ENCODE results near the gene VN1R5. TPM values are rescaled to one million over a fixed set of nuclear protein-coding genes. Genes with fewer than 3 reads are reported as not detected.

The VN1R5 gene
- total RNA-seq, 1 experiment from 2014 or later = not detected

DNA sequence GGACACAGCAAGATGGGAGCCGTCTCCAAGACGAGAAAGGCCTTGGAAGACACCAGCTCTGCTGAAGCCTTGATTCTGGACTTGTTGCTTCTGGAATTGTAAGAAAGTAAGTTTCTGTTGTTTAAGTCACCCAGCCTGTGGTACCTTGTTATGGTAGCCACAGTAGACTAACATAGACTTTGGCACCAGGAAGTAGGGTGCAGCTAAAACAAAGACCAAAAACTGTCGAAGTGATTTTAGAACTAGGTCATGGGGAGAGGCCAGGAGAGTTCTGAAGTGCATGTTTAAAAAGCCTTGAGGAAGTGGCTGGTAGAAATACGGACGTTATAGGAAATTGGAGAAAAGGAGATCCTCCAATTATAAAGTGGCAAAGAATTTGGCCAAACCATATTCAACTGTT, 47.3 kb downstream of the VN1R5 start:
- ATAC-seq (no peak), DNase-seq (ENCODE audit: low spot score) (no peak)
- no peak overlapping the region for H3K27ac Mint-ChIP-seq
- ChIA-PET CTCF (no interaction called here), POLR2A (no interaction called here)
- H3K36me3 Mint-ChIP-seq = peaks cover 86% of the 10 kb centered on the region
- H3K4me1 Mint-ChIP-seq = peaks cover 20% of the 10 kb centered on the region
- H3K27me3 Mint-ChIP-seq (ENCODE audit: low read depth) = no peaks in the 10 kb centered on the region
- TF ChIP-seq NFE2L1 (CRISPR knock-in tag; IDR thresholded peaks at IDR 0.05) (no peak), FOXK1 (CRISPR knock-in tag; IDR thresholded peaks at IDR 0.05) (no peak)
- no peak overlapping the region for H3K4me3 Mint-ChIP-seq
- H3K9me3 Mint-ChIP-seq = no peaks in the 10 kb centered on the region

GRCh38 chr1:247304031-247304430, 48.2 kb downstream of the VN1R5 start:
- ATAC-seq (no peak), DNase-seq (ENCODE audit: low spot score) (no peak)
- H3K9me3 Mint-ChIP-seq = no peaks in the 10 kb centered on the region
- ChIA-PET CTCF (interaction anchor here (0.7 kb wide), 1 partner anchor 1505 kb away, joined by 3 read pairs; no protein-coding TSS in a partner anchor), POLR2A (no interaction called here)
- no peak overlapping the region for H3K4me3 Mint-ChIP-seq
- TF ChIP-seq, protein P1, sequence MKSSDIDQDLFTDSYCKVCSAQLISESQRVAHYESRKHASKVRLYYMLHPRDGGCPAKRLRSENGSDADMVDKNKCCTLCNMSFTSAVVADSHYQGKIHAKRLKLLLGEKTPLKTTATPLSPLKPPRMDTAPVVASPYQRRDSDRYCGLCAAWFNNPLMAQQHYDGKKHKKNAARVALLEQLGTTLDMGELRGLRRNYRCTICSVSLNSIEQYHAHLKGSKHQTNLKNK (CRISPR knock-in tag; IDR thresholded peaks at IDR 0.05) = no peak
- TF ChIP-seq ESRRA (CRISPR knock-in tag; IDR thresholded peaks at IDR 0.05; ENCODE audit: borderline replicate concordance) = no peak
- TF ChIP-seq TP53 (CRISPR knock-in tag; IDR thresholded peaks at IDR 0.05) = no peak
- TF ChIP-seq PRRX2 (CRISPR knock-in tag; IDR thresholded peaks at IDR 0.05) = no peak
- TF ChIP-seq ZNF317 (CRISPR knock-in tag; IDR thresholded peaks at IDR 0.05; ENCODE audit: borderline replicate concordance, low read depth) = no peak
- no peak for TF ChIP-seq ETV6 (CRISPR knock-in tag; IDR thresholded peaks at IDR 0.05)
- no peak for TF ChIP-seq ATF2 (CRISPR knock-in tag; IDR thresholded peaks at IDR 0.05; ENCODE audit: borderline replicate concordance, low read depth)
- TF ChIP-seq USF2 (CRISPR knock-in tag; IDR thresholded peaks at IDR 0.05) = no peak
- TF ChIP-seq, protein P2, sequence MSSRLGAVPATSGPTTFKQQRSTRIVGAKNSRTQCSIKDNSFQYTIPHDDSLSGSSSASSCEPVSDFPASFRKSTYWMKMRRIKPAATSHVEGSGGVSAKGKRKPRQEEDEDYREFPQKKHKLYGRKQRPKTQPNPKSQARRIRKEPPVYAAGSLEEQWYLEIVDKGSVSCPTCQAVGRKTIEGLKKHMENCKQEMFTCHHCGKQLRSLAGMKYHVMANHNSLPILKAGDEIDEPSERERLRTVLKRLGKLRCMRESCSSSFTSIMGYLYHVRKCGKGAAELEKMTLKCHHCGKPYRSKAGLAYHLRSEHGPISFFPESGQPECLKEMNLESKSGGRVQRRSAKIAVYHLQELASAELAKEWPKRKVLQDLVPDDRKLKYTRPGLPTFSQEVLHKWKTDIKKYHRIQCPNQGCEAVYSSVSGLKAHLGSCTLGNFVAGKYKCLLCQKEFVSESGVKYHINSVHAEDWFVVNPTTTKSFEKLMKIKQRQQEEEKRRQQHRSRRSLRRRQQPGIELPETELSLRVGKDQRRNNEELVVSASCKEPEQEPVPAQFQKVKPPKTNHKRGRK (CRISPR knock-in tag; IDR thresholded peaks at IDR 0.05; ENCODE audit: borderline replicate concordance) = no peak
- TF ChIP-seq NR2C2 (CRISPR knock-in tag; IDR thresholded peaks at IDR 0.05) = no peak
- H3K27ac Mint-ChIP-seq = no peak overlapping the region
- peaks cover 93% of the 10 kb centered on the region for H3K36me3 Mint-ChIP-seq
- no peaks in the 10 kb centered on the region for H3K27me3 Mint-ChIP-seq (ENCODE audit: low read depth)
- H3K4me1 Mint-ChIP-seq = peaks cover 12% of the 10 kb centered on the region

Other genes with a start within 250 kb of the VN1R5 start
- gene ZNF695, start 248.0 kb upstream of the VN1R5 start, total RNA-seq (2021) = 29.4 to 32.6 TPM (median 29.4 TPM) in 3 replicates
- 11.1 to 12.7 TPM (median 12.7 TPM) in 3 replicates for gene ZNF670, start 177.3 kb upstream of the VN1R5 start, total RNA-seq (2021)
- gene ZNF669, start 151.7 kb upstream of the VN1R5 start, total RNA-seq (2021) = 15.2 to 18.3 TPM (median 16.6 TPM) in 3 replicates
- 31.8 to 33.8 TPM (median 33.0 TPM) in 3 replicates for gene ZNF124, start 84.1 kb upstream of the VN1R5 start, total RNA-seq (2021)
- 81.5 to 89.0 TPM (median 88.3 TPM) in 3 replicates for gene ZNF496, start 75.8 kb downstream of the VN1R5 start, total RNA-seq (2021)
- 0.11 to 0.25 TPM (median 0.11 TPM) in 3 replicates for gene NLRP3, start 160.1 kb downstream of the VN1R5 start, total RNA-seq (2021)
- not detected in 3 replicates for gene OR2B11, start 202.0 kb downstream of the VN1R5 start, total RNA-seq (2021)

Measured in WTC11 (cell line).